Progenitor cell of endocrine pancreas (in vitro differentiated cells): ENCODE data around the gene PRKCE. TPM values are rescaled to one million over a fixed set of nuclear protein-coding genes. Genes with fewer than 3 reads are reported as not detected.

Experiments used
- DNase-seq: peaks from one replicate; pipeline ENCODE4 v3.0.0; 2021; ENCODE audit warnings: low spot score; ENCODE audit not compliant: unreplicated experiment
- H3K27ac Mint-ChIP-seq: 2 replicates; pipeline ENCODE4 v1.8.0; 2021; ENCODE audit warnings: mild to moderate bottlenecking, moderate library complexity, mixed read lengths
- H3K27me3 Mint-ChIP-seq: 2 replicates; pipeline ENCODE4 v1.8.0; 2021; ENCODE audit warnings: mixed read lengths
- H3K36me3 Mint-ChIP-seq: 2 replicates; pipeline ENCODE4 v1.8.0; 2022; ENCODE audit warnings: mixed read lengths; ENCODE audit not compliant: insufficient read depth
- H3K4me1 Mint-ChIP-seq: 2 replicates; pipeline ENCODE4 v1.8.0; 2021; ENCODE audit warnings: low read depth, mixed read lengths
- H3K4me3 Mint-ChIP-seq: 2 replicates; pipeline ENCODE4 v1.8.0; 2021; ENCODE audit warnings: low read depth, mild to moderate bottlenecking, moderate library complexity, mixed read lengths
- H3K9me3 Mint-ChIP-seq: 2 replicates; pipeline ENCODE4 v1.8.0; 2021; ENCODE audit warnings: low read depth, mixed read lengths
- CTCF ChIP-seq: fragments of 200-600 bp; sonication (generic); IDR thresholded peaks from one replicate; pipeline ENCODE4 v1.5.0; 2021; ENCODE audit warnings: antibody characterized with exemption, mild to moderate bottlenecking; ENCODE audit not compliant: unreplicated experiment
- total RNA-seq: library from RNA; stranded (reverse); gene quantifications from 2 replicates; pipeline ENCODE4 v1.2.1, GENCODE V29; 2021

PRKCE gene
- total RNA-seq, 1 donor from 2014 or later: 4.2 TPM

GRCh38 chr2:45750001-45750400 lies 98.5 kb downstream of the PRKCE start:
- TF ChIP-seq CTCF: no peak
- peaks cover 9% of the 10 kb centered on the region for H3K9me3 Mint-ChIP-seq
- peaks cover 12% of the 10 kb centered on the region for H3K27me3 Mint-ChIP-seq
- peaks cover 3% of the 10 kb centered on the region for H3K4me1 Mint-ChIP-seq
- H3K4me3 Mint-ChIP-seq: no peak overlapping the region
- DNase-seq: no peak
- H3K36me3 Mint-ChIP-seq: peaks cover 1% of the 10 kb centered on the region
- no peak overlapping the region for H3K27ac Mint-ChIP-seq

DNA sequence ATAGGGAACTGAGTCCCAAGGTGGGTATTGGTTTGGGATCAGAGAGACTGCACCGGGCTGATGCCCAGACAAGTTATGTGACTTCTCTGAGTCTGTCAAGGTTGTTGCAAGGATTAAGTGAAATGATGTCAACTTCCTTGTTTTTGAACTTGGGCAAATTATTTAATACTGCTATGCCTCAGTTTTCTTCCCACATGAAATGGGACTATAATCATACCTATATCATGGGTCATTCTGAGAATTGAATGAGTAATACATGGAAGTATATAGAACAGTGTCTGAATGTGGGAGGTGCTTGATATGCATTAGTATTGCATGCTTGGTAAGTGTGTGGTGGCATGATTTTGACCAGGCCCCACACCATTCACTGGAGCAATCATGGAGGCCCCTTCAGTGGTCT lies 99.0 kb downstream of the PRKCE start:
- H3K27ac Mint-ChIP-seq: no peak overlapping the region
- H3K4me3 Mint-ChIP-seq: no peak overlapping the region
- peaks cover 13% of the 10 kb centered on the region for H3K27me3 Mint-ChIP-seq
- peaks cover 3% of the 10 kb centered on the region for H3K4me1 Mint-ChIP-seq
- no peak for TF ChIP-seq CTCF
- peaks cover 9% of the 10 kb centered on the region for H3K9me3 Mint-ChIP-seq
- peaks cover 1% of the 10 kb centered on the region for H3K36me3 Mint-ChIP-seq
- no peak for DNase-seq

DNA sequence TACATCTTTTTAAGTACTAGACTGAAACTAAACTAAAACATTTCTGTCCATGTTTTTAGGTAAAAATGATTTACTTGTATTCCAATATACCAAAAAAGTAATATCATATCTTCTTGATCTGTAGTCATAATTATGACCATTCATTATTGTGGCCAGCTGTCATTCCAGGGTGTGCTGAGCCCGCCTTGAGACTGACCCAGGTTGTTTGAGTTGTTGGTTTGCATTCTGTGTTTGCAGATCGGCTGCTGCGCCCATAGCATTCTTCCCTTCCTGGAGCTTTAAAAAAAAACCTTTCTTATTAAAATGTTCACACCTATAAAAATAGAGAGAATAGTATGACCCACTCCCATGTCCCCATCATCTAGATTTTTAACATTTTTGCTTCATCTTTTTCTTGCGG lies 101.9 kb downstream of the PRKCE start:
- no peak overlapping the region for H3K27ac Mint-ChIP-seq
- TF ChIP-seq CTCF: no peak
- H3K27me3 Mint-ChIP-seq: peaks cover 11% of the 10 kb centered on the region
- no peaks in the 10 kb centered on the region for H3K9me3 Mint-ChIP-seq
- no peak overlapping the region for H3K4me3 Mint-ChIP-seq
- H3K4me1 Mint-ChIP-seq: peaks cover 3% of the 10 kb centered on the region
- no peak for DNase-seq
- no peaks in the 10 kb centered on the region for H3K36me3 Mint-ChIP-seq

GRCh38 chr2:45754131-45755010 lies 102.9 kb downstream of the PRKCE start:
- Mint-ChIP-seq H3K27me3 (peaks cover 12% of the 10 kb centered on the region), H3K4me3 (no peak overlapping the region), H3K36me3 (no peaks in the 10 kb centered on the region), H3K4me1 (peaks cover 3% of the 10 kb centered on the region), H3K27ac (no peak overlapping the region), H3K9me3 (no peaks in the 10 kb centered on the region)
- TF ChIP-seq CTCF: no peak
- no peak for DNase-seq

- Mint-ChIP-seq H3K4me3 (no peak overlapping the region), H3K36me3 (no peaks in the 10 kb centered on the region), H3K27ac (no peak overlapping the region), H3K4me1 (peaks cover 3% of the 10 kb centered on the region), H3K9me3 (no peaks in the 10 kb centered on the region), H3K27me3 (peaks cover 24% of the 10 kb centered on the region)
- DNase-seq: no peak
- no peak for TF ChIP-seq CTCF
These were observed 104.3 kb downstream of the PRKCE start for GRCh38 chr2:45755585-45756335.
